Spleen (tissue), 11 donors: Measurements from ENCODE around the gene FAM3D. TPM values are rescaled to one million over a fixed set of nuclear protein-coding genes. Genes with fewer than 3 reads are reported as not detected.

Experiments
- DNase-seq: peaks from one replicate; pipeline ENCODE4 v3.0.0-alpha.2; 2020
- H3K27ac ChIP-seq, 8 donors: fragments of 200-600 bp; sonication (generic) in 7 of 8; 1 replicate in 4 of 8; 2 replicates in 4 of 8; pipeline versions ENCODE4 v1.5.0 to v1.8.0; 2016 to 2021; ENCODE audit warnings: inconsistent platforms in 4 of 8, mild to moderate bottlenecking in 4 of 8, moderate library complexity in 1 of 8
- H3K27me3 ChIP-seq, 7 donors: fragments of 200-600 bp; sonication (generic) in 6 of 7; replicated peaks in 1 of 7; 1 replicate in 4 of 7; 2 replicates in 3 of 7; pipeline versions ENCODE4 v1.5.0 to v1.8.0; 2016 to 2021; ENCODE audit warnings: inconsistent platforms in 3 of 7, mild to moderate bottlenecking in 1 of 7
- H3K36me3 ChIP-seq, 6 donors: fragments of 200-600 bp; sonication (generic) in 5 of 6; 1 replicate in 4 of 6; 2 replicates in 2 of 6; pipeline versions ENCODE4 v1.5.0 to v1.8.0; 2016 to 2021; ENCODE audit warnings: inconsistent platforms in 2 of 6
- H3K4me1 ChIP-seq, 6 donors: fragments of 200-600 bp; sonication (generic) in 5 of 6; 1 replicate in 3 of 6; 2 replicates in 3 of 6; pipeline versions ENCODE4 v1.5.0 to v1.8.0; 2016 to 2021; ENCODE audit warnings: inconsistent platforms in 3 of 6
- H3K4me3 ChIP-seq, 8 donors: fragments of 200-600 bp; sonication (generic) in 7 of 8; 1 replicate in 4 of 8; 2 replicates in 4 of 8; pipeline versions ENCODE4 v1.5.0 to v1.8.0; 2016 to 2021; ENCODE audit warnings: inconsistent platforms in 4 of 8, mild to moderate bottlenecking in 4 of 8, moderate library complexity in 2 of 8
- H3K9me3 ChIP-seq, 8 donors: fragments of 200-600 bp; sonication (generic) in 7 of 8; 1 replicate in 4 of 8; 2 replicates in 4 of 8; pipeline versions ENCODE4 v1.5.0 to v1.8.0; 2016 to 2021; ENCODE audit warnings: inconsistent platforms in 4 of 8
- POLR2A ChIP-seq, 3 donors: fragments of 450-650 bp; IDR thresholded peaks; one replicate each; pipeline ENCODE4 v1.5.1; 2017; ENCODE audit warnings: antibody characterized with exemption in 3 of 3, mild to moderate bottlenecking in 1 of 3
- POLR2AphosphoS5 ChIP-seq, 3 donors: sonication (generic); formaldehyde crosslinking; IDR thresholded peaks; one replicate each; pipeline ENCODE4 v1.5.1; 2017; ENCODE audit warnings: antibody characterized with exemption in 3 of 3
- WGBS, 5 donors: extraction: QIAGEN DNeasy Blood & Tissue Kit in 3 of 5; methylation state at CpG; one replicate each; pipeline versions ENCODE4 v1.1.5 to v1.1.7; 2013 to 2018; 5-methylcytosine and 5-hydroxymethylcytosine counted together
- intact Hi-C: fragments of 100-400 bp; cut with DNase I; formaldehyde crosslinking; loops from one replicate; pipeline ENCODE4 v1.15.0; 2023; ENCODE audit warnings: low total_unique reads
- polyA plus RNA-seq, 3 donors: library from polyadenylated mRNA; stranded (reverse); fragments of 200-250 nt; gene quantifications; one replicate each; pipeline ENCODE4 v1.2.1, GENCODE V29; 2013
- total RNA-seq, 7 donors: library from RNA; depleted of rRNA in 3 of 7; stranded (reverse); fragments of >200 nt in 3 of 7; fragmentation: NEBNext Ultra II Directional in 4 of 7; extraction: Animal tissue kit (Norgen Biotek cat#: 25700) in 4 of 7; gene quantifications; one replicate each; pipeline versions ENCODE4 v1.1.0 to v1.2.1, GENCODE V29; 2016 to 2021
- TF ChIP-seq, protein P1 (sequence below), 11 experiments: fragments of 200-600 bp in 7 of 11; fragments of 450-650 bp in 4 of 11; sonication (generic) in 4 of 11; IDR thresholded peaks in 8 of 11; conservative IDR thresholded peaks in 3 of 11; 1 replicate in 7 of 11; 2 replicates in 4 of 11; pipeline versions ENCODE4 v1.4.0 to v1.8.0; 2016 to 2021; ENCODE audit warnings: antibody characterized with exemption in 11 of 11, inconsistent platforms in 4 of 11, mild to moderate bottlenecking in 1 of 11
- donor health status: healthy with polysubstance abuse.
- donor health status: DM: no; HTN: no; CAD: no; lungs with moderate emphysema.
- donor health status: DM: no; HTN: no; CAD: no.
- donor health status: Bipolar disorder and iron deficiency.
- donor health status: healthy.
- donor health status: DM: no; HTN: no; CAD: no.
- donor health status: DM: yes; HTN: yes; CAD: no.

FAM3D gene
- total and polyA plus RNA-seq, 10 donors = 0.23 to 0.42 (median 0.32) TPM; not detected in 6

DNA sequence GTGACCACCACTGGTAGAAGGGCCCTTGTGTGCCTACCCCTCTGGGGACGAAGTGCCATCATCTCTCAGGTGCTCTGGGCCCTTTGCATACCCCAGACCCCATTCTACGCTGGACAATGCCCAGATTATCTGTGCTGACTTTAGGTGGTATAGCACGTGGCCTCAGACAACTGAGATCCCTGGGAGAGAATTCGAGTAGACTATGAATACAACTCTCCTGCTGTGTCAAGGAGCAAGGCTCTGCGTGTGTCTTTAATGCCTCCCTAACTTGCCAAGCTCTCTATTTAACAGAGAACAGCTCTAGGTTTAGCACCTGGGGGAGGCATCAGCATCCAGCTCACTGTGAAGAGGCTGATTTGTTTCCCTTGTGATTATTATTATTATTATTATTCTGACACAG is 29.1 kb downstream of the FAM3D start:
- WGBS, 5 donors = 62 to 86% (median 82%) methylated on average over 5 of the region's 5 CpGs
- DNase-seq = no peak
- intact Hi-C loops = loop anchor here (10.0 kb wide), 2 partner anchors 323 to 1217 kb away; no protein-coding TSS in a partner anchor
- no peak for TF ChIP-seq POLR2A (IDR thresholded peaks at IDR 0.05)
- TF ChIP-seq POLR2AphosphoS5 (IDR thresholded peaks at IDR 0.05) = no peak
- TF ChIP-seq, protein P1, sequence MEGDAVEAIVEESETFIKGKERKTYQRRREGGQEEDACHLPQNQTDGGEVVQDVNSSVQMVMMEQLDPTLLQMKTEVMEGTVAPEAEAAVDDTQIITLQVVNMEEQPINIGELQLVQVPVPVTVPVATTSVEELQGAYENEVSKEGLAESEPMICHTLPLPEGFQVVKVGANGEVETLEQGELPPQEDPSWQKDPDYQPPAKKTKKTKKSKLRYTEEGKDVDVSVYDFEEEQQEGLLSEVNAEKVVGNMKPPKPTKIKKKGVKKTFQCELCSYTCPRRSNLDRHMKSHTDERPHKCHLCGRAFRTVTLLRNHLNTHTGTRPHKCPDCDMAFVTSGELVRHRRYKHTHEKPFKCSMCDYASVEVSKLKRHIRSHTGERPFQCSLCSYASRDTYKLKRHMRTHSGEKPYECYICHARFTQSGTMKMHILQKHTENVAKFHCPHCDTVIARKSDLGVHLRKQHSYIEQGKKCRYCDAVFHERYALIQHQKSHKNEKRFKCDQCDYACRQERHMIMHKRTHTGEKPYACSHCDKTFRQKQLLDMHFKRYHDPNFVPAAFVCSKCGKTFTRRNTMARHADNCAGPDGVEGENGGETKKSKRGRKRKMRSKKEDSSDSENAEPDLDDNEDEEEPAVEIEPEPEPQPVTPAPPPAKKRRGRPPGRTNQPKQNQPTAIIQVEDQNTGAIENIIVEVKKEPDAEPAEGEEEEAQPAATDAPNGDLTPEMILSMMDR (IDR thresholded peaks at IDR 0.05 in 8 of 11, conservative IDR thresholded peaks at IDR 0.05 in 3 of 11) = no peak
- Histone ChIP-seq H3K9me3 (no peaks in the 10 kb centered on the region), H3K4me3 (no peak overlapping the region), H3K27me3 (peaks cover 0 to 6% (median 0%) of the 10 kb centered on the region in 7 donors), H3K36me3 (no peaks in the 10 kb centered on the region), H3K27ac (no peak overlapping the region), H3K4me1 (peaks cover 0 to 30% (median 11%) of the 10 kb centered on the region in 6 donors)

DNA sequence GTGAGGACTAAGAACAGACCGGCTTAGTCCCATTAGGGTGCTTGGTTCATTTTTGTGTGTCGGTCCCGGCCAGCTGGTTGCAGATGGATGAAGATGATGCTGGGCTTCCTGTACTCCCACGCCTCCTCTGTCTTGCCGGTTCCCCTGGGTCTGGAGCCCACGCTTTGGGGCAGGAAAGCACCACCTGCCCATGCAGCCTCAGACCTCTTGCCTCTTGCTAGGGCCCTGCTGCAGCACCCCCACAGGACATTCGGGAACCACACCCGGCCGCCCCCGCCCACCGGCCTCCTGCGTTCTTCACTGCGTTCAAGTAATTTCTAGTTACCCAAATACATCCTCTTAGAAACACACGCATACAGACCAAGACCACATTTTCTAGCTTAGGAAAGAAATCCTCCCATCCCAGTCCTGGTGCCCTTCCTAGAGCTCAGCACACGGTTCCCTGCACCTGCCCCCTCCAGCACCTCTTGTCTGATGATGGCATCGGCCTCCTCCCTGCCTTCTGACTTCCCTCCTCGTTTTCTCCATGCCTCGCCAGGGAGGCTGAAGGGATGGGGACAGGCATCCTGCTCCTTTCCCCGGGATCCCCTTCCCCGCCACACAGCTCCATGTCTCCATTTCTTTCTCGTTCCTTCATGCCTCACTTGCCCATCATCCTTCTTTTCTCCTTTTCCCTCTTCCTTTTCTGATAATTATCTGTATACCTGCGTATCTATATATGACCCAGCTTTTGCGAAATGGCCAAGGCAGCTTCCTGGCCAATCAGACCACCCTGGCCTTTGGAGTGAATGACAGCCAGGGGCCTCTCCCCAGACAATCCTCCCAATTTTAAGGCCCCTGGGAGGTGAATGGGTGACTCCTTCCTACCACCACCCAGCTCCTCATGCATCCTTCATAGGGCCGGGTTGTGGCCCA is 30.9 kb downstream of the FAM3D start:
- H3K27ac ChIP-seq = no peak overlapping the region
- peaks cover 0 to 9% (median 0%) of the 10 kb centered on the region in 7 donors for H3K27me3 ChIP-seq
- H3K4me3 ChIP-seq = no peak overlapping the region
- H3K36me3 ChIP-seq = no peaks in the 10 kb centered on the region
- 78 to 87% (median 84%) methylated on average over 24 of the region's 24 CpGs for WGBS, 5 donors
- peaks cover 0 to 27% (median 8%) of the 10 kb centered on the region in 6 donors for H3K4me1 ChIP-seq
- TF ChIP-seq, protein P1 (IDR thresholded peaks at IDR 0.05 in 8 of 11, conservative IDR thresholded peaks at IDR 0.05 in 3 of 11) = no peak
- TF ChIP-seq POLR2A (IDR thresholded peaks at IDR 0.05) (no peak), POLR2AphosphoS5 (IDR thresholded peaks at IDR 0.05) (no peak)
- H3K9me3 ChIP-seq = no peaks in the 10 kb centered on the region
- DNase-seq = no peak
- intact Hi-C loops = loop anchor here (10.0 kb wide), 2 partner anchors 321 to 1219 kb away; no protein-coding TSS in a partner anchor

DNA sequence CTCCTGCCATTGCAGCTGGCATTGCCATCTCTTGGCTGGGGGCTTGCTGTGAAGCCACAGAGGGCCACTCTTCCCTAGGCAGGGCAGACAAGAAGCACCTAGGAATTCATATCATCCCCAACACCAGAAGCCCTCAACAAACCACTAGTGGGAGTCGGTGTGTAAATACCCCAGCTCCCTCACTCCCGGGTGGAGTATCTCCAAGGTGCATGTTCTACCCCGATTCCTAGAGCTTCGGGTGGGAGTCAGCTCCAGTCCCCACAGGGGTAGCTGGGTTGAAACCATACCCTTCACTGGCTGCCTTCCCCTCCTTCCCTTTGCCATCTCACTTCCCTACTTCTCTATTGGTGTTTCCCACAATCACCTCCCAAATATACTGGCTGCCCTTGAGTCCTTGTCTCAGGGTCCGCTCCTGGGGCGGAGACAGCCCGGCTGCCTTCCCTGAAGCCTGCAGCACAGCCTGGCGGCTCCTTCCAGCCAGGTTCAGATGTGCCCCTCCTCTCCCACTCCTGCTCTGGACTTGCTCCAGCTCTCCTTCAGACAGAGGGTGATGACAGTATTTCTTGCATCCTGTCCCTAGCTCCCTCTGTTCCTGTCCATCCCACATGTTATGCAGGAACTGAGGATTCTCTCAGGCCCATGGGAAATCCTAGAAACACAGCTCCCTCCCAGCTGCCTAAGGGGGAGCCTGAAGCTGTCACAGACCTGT is 33.3 kb downstream of the FAM3D start:
- H3K4me1 ChIP-seq = peaks cover 3 to 36% (median 19%) of the 10 kb centered on the region in 6 donors
- peaks cover 0 to 11% (median 0%) of the 10 kb centered on the region in 7 donors for H3K27me3 ChIP-seq
- H3K9me3 ChIP-seq = no peaks in the 10 kb centered on the region
- H3K4me3 ChIP-seq = no peak overlapping the region
- intact Hi-C loops = loop anchor here (10.0 kb wide), 2 partner anchors 319 to 1221 kb away; no protein-coding TSS in a partner anchor
- no peak for TF ChIP-seq POLR2A (IDR thresholded peaks at IDR 0.05)
- TF ChIP-seq, protein P1 (IDR thresholded peaks at IDR 0.05 in 8 of 11, conservative IDR thresholded peaks at IDR 0.05 in 3 of 11) = no peak
- TF ChIP-seq POLR2AphosphoS5 (IDR thresholded peaks at IDR 0.05) = no peak
- no peak overlapping the region for H3K27ac ChIP-seq
- H3K36me3 ChIP-seq = no peaks in the 10 kb centered on the region
- whole genome bisulfite sequencing, 5 donors = 76 to 90% (median 87%) methylated on average over 8 of the region's 8 CpGs
- DNase-seq = no peak
